ENCODE results near the gene KLF13.

DNA sequence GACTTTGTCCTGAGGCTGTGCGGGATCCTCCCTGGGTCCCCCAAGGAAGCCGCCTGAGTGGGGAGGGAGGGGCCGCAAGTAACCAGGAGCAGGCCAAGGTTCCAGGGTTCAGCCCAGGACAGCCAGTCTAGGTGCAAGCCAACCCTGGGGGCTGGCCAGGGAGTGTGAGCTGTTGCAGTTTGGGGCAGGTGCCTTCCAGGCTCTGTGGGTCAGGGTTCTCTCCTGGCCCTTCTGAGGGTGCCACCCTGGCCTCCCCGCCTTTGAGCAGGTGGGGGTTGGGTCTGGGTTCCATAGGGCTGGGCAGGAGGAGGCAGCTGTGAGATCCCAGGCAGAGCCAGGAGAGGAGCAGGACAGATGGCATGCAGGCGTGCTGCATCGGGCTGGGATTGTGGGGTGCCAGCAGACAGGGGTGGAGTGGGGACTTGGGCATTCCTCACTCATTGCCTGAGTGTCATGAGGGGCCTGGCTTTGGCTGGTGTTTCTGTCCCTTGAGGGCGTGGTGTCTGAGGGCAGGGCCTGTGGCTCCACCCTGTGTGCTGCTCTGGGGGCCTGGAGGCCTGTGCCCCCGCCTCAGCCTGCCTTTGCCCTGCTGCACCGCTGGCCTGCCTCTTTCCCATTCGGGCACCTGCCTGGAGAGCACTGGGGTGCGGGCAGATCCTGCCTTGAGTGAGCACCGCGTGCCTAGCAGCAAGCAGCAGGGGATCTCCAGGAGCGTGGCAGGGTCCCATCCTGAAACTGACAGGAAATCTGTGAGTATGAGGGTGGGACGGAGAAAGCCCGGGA is 18.4 kb downstream of the KLF13 start:
- TF ChIP-seq POLR2A (IDR thresholded peaks at IDR 0.05; ENCODE audit: low read depth, low read length) (peak; percentile 65), EGR1 (IDR thresholded peaks at IDR 0.05; ENCODE audit: borderline replicate concordance in 1 of 2, low read depth in 2 of 2, low read length in 2 of 2) (no peak), CEBPB (IDR thresholded peaks at IDR 0.05; ENCODE audit: borderline replicate concordance in 1 of 2, low read depth in 2 of 2, low read length in 2 of 2) (no peak), TBL1XR1 (IDR thresholded peaks at IDR 0.05; ENCODE audit: low read depth, low read length) (no peak), ZNF207 (IDR thresholded peaks at IDR 0.05; ENCODE audit: borderline replicate concordance) (no peak), ESRRA (IDR thresholded peaks at IDR 0.05; ENCODE audit: low read length) (no peak), CHD2 (IDR thresholded peaks at IDR 0.05; ENCODE audit: borderline replicate concordance, low read depth, low read length) (no peak), ZNF274 (IDR thresholded peaks at IDR 0.05; ENCODE audit: insufficient read depth, insufficient read length) (no peak), RBBP5 (conservative IDR thresholded peaks at IDR 0.05) (no peak), POLR2AphosphoS5 (IDR thresholded peaks at IDR 0.05; ENCODE audit: low read length) (peak; percentile 69; the same call in 1 of the 2 replicates), ZNF217 (IDR thresholded peaks at IDR 0.05) (no peak)
- TF ChIP-seq, protein P1, sequence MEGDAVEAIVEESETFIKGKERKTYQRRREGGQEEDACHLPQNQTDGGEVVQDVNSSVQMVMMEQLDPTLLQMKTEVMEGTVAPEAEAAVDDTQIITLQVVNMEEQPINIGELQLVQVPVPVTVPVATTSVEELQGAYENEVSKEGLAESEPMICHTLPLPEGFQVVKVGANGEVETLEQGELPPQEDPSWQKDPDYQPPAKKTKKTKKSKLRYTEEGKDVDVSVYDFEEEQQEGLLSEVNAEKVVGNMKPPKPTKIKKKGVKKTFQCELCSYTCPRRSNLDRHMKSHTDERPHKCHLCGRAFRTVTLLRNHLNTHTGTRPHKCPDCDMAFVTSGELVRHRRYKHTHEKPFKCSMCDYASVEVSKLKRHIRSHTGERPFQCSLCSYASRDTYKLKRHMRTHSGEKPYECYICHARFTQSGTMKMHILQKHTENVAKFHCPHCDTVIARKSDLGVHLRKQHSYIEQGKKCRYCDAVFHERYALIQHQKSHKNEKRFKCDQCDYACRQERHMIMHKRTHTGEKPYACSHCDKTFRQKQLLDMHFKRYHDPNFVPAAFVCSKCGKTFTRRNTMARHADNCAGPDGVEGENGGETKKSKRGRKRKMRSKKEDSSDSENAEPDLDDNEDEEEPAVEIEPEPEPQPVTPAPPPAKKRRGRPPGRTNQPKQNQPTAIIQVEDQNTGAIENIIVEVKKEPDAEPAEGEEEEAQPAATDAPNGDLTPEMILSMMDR (IDR thresholded peaks at IDR 0.05 in 2 of 3, conservative IDR thresholded peaks at IDR 0.05 in 1 of 3; ENCODE audit: control insufficient read depth in 2 of 3, extremely low read depth in 1 of 3, insufficient read depth in 1 of 3, low read depth in 3 of 3, low read length in 3 of 3): no peak
- TF ChIP-seq, protein P2, sequence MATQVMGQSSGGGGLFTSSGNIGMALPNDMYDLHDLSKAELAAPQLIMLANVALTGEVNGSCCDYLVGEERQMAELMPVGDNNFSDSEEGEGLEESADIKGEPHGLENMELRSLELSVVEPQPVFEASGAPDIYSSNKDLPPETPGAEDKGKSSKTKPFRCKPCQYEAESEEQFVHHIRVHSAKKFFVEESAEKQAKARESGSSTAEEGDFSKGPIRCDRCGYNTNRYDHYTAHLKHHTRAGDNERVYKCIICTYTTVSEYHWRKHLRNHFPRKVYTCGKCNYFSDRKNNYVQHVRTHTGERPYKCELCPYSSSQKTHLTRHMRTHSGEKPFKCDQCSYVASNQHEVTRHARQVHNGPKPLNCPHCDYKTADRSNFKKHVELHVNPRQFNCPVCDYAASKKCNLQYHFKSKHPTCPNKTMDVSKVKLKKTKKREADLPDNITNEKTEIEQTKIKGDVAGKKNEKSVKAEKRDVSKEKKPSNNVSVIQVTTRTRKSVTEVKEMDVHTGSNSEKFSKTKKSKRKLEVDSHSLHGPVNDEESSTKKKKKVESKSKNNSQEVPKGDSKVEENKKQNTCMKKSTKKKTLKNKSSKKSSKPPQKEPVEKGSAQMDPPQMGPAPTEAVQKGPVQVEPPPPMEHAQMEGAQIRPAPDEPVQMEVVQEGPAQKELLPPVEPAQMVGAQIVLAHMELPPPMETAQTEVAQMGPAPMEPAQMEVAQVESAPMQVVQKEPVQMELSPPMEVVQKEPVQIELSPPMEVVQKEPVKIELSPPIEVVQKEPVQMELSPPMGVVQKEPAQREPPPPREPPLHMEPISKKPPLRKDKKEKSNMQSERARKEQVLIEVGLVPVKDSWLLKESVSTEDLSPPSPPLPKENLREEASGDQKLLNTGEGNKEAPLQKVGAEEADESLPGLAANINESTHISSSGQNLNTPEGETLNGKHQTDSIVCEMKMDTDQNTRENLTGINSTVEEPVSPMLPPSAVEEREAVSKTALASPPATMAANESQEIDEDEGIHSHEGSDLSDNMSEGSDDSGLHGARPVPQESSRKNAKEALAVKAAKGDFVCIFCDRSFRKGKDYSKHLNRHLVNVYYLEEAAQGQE (IDR thresholded peaks at IDR 0.05; ENCODE audit: low read depth, low read length): no peak
- TF ChIP-seq, protein P3, sequence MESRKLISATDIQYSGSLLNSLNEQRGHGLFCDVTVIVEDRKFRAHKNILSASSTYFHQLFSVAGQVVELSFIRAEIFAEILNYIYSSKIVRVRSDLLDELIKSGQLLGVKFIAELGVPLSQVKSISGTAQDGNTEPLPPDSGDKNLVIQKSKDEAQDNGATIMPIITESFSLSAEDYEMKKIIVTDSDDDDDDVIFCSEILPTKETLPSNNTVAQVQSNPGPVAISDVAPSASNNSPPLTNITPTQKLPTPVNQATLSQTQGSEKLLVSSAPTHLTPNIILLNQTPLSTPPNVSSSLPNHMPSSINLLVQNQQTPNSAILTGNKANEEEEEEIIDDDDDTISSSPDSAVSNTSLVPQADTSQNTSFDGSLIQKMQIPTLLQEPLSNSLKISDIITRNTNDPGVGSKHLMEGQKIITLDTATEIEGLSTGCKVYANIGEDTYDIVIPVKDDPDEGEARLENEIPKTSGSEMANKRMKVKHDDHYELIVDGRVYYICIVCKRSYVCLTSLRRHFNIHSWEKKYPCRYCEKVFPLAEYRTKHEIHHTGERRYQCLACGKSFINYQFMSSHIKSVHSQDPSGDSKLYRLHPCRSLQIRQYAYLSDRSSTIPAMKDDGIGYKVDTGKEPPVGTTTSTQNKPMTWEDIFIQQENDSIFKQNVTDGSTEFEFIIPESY (IDR thresholded peaks at IDR 0.05): no peak
